GM10266 (cell line): ENCODE measurements around the gene LEKR1.
"Not testable (repeated sequence)": the region's sequence is repeated elsewhere in the genome, so short reads cannot be mapped to it uniquely, and the experiment has no call there.

Experiments
- DNase-seq: peaks from one replicate; pipeline ENCODE4 v3.0.0; 2012; ENCODE audit errors: extremely low spot score
- TF ChIP-seq, protein P1 (sequence below): IDR thresholded peaks from 2 replicates; pipeline ENCODE4 v1.5.1; 2012; ENCODE audit warnings: mild to moderate bottlenecking, low read depth; ENCODE audit not compliant: control insufficient read depth, insufficient read depth; ENCODE audit errors: missing control alignments

The LEKR1 gene

DNA sequence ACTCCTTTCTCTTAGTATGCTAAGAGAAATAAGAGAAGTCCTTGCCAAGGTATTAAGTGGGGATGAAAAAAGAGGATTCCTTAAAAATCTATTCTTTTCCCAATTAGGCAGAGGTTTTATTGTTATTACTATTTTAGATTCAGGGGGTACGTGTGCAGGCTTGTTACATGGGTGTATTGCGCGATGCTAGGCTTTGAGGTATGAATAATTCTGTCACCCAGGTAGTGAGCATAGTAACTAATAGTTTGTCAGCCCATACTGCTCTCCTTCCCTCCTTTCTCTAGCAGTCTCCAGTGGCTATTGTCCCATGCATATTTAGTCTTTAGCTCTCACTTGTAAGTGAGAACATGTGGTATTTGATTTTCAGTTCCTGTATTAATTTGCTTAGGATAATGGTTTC lies 83.9 kb downstream of the LEKR1 start:
- DNase-seq = no peak
- TF ChIP-seq, protein P1, sequence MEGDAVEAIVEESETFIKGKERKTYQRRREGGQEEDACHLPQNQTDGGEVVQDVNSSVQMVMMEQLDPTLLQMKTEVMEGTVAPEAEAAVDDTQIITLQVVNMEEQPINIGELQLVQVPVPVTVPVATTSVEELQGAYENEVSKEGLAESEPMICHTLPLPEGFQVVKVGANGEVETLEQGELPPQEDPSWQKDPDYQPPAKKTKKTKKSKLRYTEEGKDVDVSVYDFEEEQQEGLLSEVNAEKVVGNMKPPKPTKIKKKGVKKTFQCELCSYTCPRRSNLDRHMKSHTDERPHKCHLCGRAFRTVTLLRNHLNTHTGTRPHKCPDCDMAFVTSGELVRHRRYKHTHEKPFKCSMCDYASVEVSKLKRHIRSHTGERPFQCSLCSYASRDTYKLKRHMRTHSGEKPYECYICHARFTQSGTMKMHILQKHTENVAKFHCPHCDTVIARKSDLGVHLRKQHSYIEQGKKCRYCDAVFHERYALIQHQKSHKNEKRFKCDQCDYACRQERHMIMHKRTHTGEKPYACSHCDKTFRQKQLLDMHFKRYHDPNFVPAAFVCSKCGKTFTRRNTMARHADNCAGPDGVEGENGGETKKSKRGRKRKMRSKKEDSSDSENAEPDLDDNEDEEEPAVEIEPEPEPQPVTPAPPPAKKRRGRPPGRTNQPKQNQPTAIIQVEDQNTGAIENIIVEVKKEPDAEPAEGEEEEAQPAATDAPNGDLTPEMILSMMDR = no peak

DNA sequence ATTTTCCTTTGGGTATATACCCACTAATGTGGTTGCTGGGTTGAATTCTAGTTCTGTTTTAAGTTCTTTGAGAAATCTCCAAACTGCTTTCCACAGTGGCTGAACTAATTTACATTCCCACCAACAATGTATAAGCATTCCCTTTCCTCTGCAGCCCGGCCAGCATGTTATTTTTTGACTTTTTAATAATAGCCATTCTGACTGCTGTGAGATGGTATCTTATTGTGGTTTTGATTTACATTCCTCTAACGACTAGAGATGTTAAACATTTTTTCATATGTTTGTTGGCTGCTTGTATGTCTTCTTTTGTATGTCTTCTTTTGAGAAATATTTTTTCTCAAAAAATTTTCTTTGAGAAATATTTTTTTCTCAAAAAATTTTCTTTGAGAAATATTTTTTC lies 84.7 kb downstream of the LEKR1 start:
- not testable (repeated sequence) for DNase-seq

DNA sequence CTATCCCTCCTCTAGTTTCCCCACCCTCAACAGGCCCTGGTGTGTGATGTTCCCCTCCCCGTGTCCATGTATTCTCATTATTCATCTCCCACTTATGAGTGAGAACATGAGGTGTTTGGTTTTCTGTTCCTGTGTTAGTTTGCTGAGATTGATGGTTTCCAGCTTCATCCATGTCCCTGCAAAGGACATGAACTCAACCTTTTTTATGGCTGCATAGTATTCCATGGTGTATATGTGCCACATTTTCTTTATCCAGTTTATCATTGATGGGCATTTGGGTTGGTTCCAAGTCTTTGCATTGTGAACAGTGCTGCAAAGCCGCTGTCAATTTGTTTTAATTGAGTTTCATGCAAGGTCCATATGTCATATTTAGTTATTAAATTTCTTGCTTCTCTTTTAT lies 88.1 kb downstream of the LEKR1 start:
- not testable (repeated sequence) for DNase-seq

DNA sequence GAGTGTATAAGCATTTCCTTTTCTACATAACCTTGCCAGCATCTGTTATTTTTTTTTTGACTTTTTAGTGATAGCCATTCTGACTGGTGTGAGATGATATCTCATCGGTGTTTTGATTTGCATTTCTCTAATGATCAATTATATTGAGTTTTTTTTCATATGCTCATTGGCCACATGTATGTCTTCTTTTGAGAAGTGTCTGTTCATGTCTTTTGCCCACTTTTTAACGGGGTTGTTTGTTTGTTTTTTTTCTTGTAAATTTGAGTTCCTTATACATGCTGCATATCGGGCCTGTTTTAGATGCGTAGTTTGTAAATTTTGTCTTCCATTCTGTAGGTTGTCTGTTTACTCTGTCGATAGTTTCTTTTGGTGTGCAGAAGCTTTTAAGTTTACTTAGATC lies 89.2 kb downstream of the LEKR1 start:
- TF ChIP-seq, protein P1 = no peak
- no peak for DNase-seq

DNA sequence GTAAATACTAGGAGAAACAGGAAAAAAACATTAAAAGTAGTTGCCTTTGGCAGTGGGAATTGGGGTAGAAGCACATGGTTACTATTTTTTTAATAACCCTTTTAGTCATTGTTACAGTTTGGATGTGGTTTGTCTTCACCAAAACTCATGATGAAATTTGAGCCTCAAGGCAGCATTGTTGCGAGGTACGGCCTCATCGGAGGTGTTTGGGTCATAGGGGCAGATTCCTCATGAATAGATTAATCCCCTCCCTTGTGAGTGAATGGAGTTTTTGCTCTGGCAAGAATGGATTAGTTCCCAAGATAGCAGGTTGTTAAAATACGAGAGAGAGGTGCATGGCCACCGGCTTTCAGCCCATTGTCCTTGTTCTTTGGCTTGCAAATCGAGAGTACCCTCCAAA lies 92.6 kb downstream of the LEKR1 start:
- no peak for DNase-seq
- TF ChIP-seq, protein P1 = no peak

DNA sequence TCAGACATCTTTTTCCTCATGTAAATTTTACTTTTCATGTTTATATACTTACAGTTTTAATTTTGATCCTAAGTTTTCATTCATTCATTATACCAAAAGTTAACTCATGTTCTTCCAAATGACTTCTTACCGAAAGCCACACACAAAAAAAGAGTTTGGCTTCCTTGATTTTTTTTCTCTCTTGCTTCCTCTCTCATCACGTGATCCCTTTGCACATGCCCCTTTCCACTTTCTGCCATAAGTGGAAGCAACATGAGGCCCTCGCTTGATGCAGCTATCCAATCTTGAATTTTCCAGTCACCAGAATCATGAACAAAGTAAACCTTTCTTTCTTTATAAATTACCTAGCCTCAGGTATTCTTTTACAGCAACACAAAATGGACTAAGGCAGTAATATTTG lies 93.7 kb downstream of the LEKR1 start:
- TF ChIP-seq, protein P1 = no peak
- no peak for DNase-seq

DNA sequence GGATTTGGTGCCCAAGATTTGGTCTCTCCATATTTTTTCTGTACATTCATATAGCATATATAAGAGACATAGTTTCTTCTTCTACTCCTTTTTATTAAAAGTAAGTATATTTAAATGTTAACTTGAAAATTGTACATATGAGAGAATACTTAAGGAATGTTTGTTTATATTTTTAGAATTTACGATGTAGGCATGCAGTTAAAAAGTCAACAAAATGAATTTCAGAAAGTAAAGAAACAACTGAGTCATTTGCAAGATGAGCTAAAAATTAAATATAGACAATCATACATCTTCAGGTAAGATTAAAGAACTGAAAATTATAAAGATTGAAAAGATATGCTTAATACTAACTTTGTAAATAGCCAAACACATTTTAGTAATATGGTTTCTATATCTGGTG lies 94.2 kb downstream of the LEKR1 start:
- TF ChIP-seq, protein P1 = no peak
- DNase-seq = no peak

DNA sequence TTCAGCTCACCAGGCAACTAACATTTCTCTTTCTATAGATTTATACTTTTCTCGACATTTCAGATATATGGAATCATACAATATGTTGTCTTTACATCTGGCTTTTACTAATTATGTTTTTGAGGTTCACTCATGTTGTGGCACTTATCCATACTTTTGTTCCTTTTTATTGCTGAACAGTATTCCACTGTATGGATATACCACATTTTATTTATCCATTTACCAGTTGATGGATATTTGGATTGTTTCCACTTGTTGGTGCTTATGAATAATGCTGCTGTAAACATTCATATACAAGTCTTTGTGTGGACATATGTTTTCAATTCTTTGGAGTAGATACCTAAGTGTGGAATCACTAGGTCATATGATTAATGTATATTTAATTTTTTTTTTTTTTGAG lies 97.2 kb downstream of the LEKR1 start:
- DNase-seq = no peak
- TF ChIP-seq, protein P1 = no peak
